GM12801 (cell line): ENCODE data around the gene TPRN.

ENCODE experiments used
- TF ChIP-seq, protein P1 (sequence below): IDR thresholded peaks from one replicate; pipeline ENCODE4 v1.5.1; 2011; ENCODE audit warnings: control low read depth; ENCODE audit not compliant: insufficient read length; ENCODE audit errors: extremely low read depth

The TPRN gene

DNA sequence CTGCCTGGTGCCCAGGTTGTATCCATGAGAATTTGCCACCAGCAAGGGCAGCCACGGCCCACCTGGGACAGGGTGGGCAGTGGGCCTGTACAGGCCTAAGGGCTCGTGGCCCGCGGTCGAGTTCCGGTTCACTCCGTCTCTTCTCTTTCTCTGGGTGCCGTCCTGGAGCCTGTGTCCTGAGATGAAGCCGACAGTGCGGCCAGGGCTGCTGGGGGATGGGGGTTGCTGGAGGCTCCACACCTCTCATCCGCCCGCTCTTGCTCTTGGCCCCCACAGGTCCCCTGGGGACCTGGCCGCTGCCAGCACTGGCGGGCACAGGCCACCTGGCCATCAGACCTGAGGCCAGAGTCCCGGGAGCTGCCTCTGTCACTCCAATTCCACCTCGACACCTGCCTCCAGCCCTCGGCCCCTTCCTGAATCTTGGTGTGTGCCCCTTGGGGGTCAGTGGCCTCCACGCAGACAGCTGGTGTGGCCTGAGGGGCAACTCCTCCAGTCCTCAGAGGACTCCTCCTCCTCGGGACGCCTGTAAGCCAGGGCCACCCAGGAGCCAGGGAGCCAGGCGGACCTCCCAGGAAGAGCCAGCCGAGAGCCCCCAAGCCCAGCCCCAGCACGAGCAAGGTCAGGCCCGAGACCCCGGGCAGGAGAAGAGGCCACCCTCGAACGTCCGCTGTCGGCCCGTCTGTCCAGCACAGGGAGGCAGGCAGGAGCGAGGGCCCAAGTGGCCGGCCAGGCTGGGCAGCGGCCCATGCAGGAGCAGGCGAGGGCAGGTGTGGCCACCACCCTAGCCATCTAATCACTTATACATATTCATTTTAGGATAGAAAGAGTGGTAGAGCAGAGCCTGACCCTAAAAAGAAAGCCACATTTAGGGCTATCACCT, 35.9 kb downstream of the TPRN start:
- TF ChIP-seq, protein P1, sequence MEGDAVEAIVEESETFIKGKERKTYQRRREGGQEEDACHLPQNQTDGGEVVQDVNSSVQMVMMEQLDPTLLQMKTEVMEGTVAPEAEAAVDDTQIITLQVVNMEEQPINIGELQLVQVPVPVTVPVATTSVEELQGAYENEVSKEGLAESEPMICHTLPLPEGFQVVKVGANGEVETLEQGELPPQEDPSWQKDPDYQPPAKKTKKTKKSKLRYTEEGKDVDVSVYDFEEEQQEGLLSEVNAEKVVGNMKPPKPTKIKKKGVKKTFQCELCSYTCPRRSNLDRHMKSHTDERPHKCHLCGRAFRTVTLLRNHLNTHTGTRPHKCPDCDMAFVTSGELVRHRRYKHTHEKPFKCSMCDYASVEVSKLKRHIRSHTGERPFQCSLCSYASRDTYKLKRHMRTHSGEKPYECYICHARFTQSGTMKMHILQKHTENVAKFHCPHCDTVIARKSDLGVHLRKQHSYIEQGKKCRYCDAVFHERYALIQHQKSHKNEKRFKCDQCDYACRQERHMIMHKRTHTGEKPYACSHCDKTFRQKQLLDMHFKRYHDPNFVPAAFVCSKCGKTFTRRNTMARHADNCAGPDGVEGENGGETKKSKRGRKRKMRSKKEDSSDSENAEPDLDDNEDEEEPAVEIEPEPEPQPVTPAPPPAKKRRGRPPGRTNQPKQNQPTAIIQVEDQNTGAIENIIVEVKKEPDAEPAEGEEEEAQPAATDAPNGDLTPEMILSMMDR: no peak

DNA sequence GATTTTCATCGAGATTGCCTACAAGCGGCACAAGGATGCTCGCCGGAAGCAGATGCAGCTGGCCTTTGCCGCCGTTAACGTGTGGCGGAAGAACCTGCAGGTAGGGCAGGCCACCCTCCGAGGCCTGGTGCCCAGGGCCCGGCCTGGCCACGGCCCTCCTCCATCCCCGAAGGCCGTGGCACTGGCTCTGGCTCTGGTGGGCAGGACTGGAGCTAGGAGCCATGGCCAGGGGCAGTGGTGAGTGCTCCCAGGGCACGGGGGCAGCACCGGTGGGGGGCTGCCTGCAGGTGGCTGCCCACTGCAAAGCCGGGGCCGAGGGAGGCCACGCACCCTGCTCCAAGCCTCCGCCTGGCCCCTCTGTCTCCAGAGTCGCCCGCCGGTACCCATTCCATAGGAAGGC, 36.7 kb downstream of the TPRN start:
- TF ChIP-seq, protein P1: no peak

DNA sequence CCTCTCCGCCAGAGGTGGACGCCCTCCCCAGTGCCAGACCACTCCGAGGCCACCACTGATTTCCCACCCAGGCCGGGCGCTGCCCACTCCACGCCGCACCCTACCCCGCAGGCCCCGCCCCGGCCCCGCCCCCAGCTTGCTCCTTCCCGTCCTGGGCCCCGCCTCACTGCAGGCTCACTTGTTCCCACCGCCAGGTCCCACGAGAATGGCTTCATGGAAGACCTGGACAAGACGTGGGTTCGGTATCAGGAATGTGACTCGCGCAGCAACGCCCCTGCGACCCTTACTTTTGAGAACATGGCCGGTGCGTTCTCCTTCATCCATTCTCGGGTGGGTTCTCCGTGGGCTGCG, 37.2 kb downstream of the TPRN start:
- TF ChIP-seq, protein P1: no peak

DNA sequence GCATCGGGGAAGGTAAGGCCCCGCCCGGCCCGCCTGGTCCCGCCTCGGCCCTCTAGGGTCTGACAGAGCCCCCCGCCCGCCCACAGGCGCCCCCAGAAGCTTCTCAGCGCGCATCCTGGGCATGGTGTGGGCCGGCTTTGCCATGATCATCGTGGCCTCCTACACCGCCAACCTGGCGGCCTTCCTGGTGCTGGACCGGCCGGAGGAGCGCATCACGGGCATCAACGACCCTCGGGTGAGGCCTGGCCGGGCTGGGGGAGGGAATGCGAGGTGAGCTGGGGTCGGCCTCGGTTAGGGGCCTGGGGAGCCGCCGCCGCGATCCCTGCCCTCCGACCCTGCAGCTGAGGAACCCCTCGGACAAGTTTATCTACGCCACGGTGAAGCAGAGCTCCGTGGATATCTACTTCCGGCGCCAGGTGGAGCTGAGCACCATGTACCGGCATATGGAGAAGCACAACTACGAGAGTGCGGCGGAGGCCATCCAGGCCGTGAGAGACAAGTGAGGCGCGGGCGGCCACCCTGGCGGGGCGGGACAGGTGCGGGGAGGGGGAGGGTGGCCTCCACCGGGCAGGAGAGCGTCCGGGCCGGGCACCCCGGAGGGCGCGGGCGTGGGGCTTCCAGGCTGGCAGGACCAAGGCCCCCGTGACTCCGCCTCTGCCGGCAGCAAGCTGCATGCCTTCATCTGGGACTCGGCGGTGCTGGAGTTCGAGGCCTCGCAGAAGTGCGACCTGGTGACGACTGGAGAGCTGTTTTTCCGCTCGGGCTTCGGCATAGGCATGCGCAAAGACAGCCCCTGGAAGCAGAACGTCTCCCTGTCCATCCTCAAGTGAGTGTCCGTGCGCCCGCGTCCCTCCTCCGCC, 37.8 kb downstream of the TPRN start:
- TF ChIP-seq, protein P1: no peak

DNA sequence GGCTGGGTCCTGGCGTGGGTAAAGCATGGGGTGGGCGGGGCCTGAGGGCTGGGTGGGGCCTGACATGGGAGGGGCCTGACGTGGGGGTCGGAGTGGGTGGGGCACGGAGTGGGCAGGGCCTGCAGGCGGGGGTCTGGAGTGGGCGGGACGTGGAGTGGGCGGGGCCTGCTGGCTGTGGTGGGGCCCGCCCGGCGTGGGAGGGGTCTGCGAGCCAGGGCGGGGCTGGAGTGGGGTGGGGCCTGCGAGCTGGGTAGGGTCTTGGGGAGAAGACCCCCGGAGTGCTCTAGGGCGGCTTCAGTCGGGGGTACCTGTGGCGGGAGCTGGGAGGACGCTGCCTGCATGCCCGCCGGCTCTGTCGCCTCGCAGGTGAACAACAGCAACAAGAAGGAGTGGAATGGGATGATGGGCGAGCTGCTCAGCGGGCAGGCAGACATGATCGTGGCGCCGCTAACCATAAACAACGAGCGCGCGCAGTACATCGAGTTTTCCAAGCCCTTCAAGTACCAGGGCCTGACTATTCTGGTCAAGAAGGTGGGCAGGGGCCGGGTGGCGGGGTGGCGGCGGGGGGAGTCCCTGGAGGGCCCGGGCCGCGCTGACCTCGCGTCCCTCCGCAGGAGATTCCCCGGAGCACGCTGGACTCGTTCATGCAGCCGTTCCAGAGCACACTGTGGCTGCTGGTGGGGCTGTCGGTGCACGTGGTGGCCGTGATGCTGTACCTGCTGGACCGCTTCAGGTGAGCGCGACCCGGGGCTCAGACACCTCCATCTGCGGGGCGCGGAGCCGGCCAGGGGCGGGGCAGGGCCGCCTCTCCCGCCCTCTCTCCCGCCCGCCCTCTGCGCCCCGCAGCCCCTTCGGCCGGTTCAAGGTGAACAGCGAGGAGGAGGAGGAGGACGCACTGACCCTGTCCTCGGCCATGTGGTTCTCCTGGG, 38.7 kb downstream of the TPRN start:
- TF ChIP-seq, protein P1: no peak

DNA sequence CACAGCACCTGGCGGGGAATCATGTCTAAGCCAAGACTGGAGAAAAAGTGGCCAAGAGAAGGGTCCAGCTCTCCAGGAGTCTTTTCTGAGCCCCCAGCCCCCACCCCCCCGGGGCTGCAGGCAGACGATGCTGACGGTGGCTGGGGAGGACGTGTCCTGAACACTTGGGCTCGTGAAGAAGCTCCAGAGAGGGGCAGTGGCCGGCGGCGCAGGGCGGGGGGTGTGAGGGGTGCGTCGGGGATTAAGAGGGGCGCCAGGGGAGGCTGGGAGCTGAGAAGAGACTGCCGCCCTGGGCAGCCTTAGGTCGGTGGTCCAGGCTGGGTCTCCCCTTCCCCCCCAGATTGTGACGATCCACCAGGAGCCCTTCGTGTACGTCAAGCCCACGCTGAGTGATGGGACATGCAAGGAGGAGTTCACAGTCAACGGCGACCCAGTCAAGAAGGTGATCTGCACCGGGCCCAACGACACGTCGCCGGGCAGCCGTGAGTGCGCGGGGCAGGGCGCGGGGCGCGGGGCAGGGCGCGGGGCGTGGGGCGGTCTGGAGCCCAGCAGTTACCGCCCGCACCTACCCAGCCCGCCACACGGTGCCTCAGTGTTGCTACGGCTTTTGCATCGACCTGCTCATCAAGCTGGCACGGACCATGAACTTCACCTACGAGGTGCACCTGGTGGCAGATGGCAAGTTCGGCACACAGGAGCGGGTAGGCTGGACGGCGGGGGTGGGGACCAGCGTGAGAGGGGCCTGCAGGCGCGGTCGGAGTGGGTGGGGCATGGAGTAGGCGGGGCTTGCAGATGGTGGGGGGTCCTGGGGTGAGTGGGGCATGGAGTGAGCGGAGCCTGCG, 39.6 kb downstream of the TPRN start:
- TF ChIP-seq, protein P1: no peak
